Pancreas (tissue), 10 donors: ENCODE data around the gene LIMCH1. TPM values are rescaled to one million over a fixed set of nuclear protein-coding genes. Genes with fewer than 3 reads are reported as not detected.
"Not testable (repeated sequence)": the region's sequence is repeated elsewhere in the genome, so short reads cannot be mapped to it uniquely, and the experiment has no call there.

Experiments used
- ATAC-seq, 4 donors: fragments of 200-7000 bp; cut with Tn5 transposase; one replicate each; pipeline versions ENCODE4 v1.8.0 to v1.9.1; 2020; ENCODE audit warnings: mild to moderate bottlenecking in 4 of 4, moderate library complexity in 4 of 4
- DNase-seq, 6 donors: peaks; one replicate each; pipeline ENCODE4 v3.0.0-alpha.2; 2020
- FAIRE-seq: peaks from 2 replicates; lab custom pipeline; 2012; peaks lifted over from hg19 to GRCh38; lab: Jason Lieb, UNC
- H3K27ac ChIP-seq, 4 donors: fragments of 200-600 bp; sonication (generic); 1 replicate in 3 of 4; 2 replicates in 1 of 4; pipeline versions ENCODE4 v1.5.0 to v1.8.0; 2020
- H3K27me3 ChIP-seq, 4 donors: fragments of 200-600 bp; one replicate each; pipeline ENCODE4 v1.8.0; 2021
- H3K36me3 ChIP-seq, 3 donors: fragments of 200-600 bp; sonication (generic) in 1 of 3; one replicate each; pipeline versions ENCODE4 v1.5.0 to v1.8.0; 2020 to 2021
- H3K4me1 ChIP-seq, 3 donors: fragments of 200-600 bp; one replicate each; pipeline ENCODE4 v1.8.0; 2021
- H3K4me3 ChIP-seq, 4 donors: fragments of 200-600 bp; sonication (generic) in 2 of 4; one replicate each; pipeline versions ENCODE4 v1.5.0 to v1.8.0; 2020 to 2021
- H3K9me3 ChIP-seq, 4 donors: fragments of 200-600 bp; one replicate each; pipeline ENCODE4 v1.8.0; 2021
- CTCF ChIP-seq, 4 donors: fragments of 200-600 bp; sonication (generic) in 3 of 4; IDR thresholded peaks; one replicate each; pipeline versions ENCODE4 v1.5.0 to v1.8.0; 2021; ENCODE audit warnings: antibody characterized with exemption in 4 of 4
- WGBS, 2 donors: extraction: QIAGEN DNeasy Blood & Tissue Kit; methylation state at CpG; one replicate each; pipeline ENCODE4 v1.1.7; 2013; 5-methylcytosine and 5-hydroxymethylcytosine counted together
- intact Hi-C, 3 donors: fragments of 100-400 bp; cut with DNase I; formaldehyde crosslinking; loops; one replicate each; pipeline versions ENCODE4 v1.11.1 to v1.14.2; 2022
- polyA plus RNA-seq, 2 donors: library from polyadenylated mRNA; stranded (reverse); fragments of 200-250 nt; gene quantifications; one replicate each; pipeline ENCODE4 v1.2.3, GENCODE V29; 2013
- total RNA-seq, 6 donors: library from RNA; stranded (reverse); fragmentation: NEBNext Ultra II Directional in 4 of 6; extraction: Animal tissue kit (Norgen Biotek cat#: 25700) in 4 of 6; gene quantifications; one replicate each; pipeline versions ENCODE4 v1.2.1 to v1.2.4, GENCODE V29; 2021 to 2023
- donor health status: healthy with polysubstance abuse.
- donor health status: DM: no; HTN: no; CAD: no; lungs with moderate emphysema.
- donor health status: DM: no; HTN: no; CAD: no.
- donor health status: control.
- donor health status: control.
- donor health status: Bipolar disorder and iron deficiency.
- donor health status: DM: yes; HTN: yes; CAD: no.
- donor health status: DM: no; HTN: no; CAD: no.
- donor health status: DM: no; HTN: no; CAD: no.
- donor health status: DM: yes; HTN: yes; CAD: no.

The LIMCH1 gene
- total and polyA plus RNA-seq, 8 donors, result 5.5 to 20.7 (median 11.0) TPM

- intact Hi-C loops, result no loop called here
- H3K27ac ChIP-seq, result no peak overlapping the region
- DNase-seq (peak; percentile 36 to 93 (median 66)), FAIRE-seq (no peak), ATAC-seq (peak; percentile 89 to 98 (median 97))
- 10 to 12% methylated on average over 41 of the region's 41 CpGs for WGBS, 2 donors
- peak; percentile 76 to 88 (median 78) for TF ChIP-seq CTCF (IDR thresholded peaks at IDR 0.05)
- H3K4me1 ChIP-seq, result no peaks in the 10 kb centered on the region
- no peaks in the 10 kb centered on the region for H3K36me3 ChIP-seq
- H3K4me3 ChIP-seq, result peak overlapping the region in 1 of 4 donors; percentile 15
- no peaks in the 10 kb centered on the region for H3K27me3 ChIP-seq
- no peaks in the 10 kb centered on the region for H3K9me3 ChIP-seq
Measured at GRCh38 chr4:41644288-41644914, 106.4 kb downstream of the LIMCH1 start.

GRCh38 chr4:41644915-41645295 lies 106.9 kb downstream of the LIMCH1 start:
- intact Hi-C loops, result no loop called here
- H3K4me1 ChIP-seq, result no peaks in the 10 kb centered on the region
- no peaks in the 10 kb centered on the region for H3K9me3 ChIP-seq
- no peak for TF ChIP-seq CTCF (IDR thresholded peaks at IDR 0.05)
- no peaks in the 10 kb centered on the region for H3K27me3 ChIP-seq
- no peak for DNase-seq
- 72 to 78% methylated on average over 6 of the region's 6 CpGs for WGBS, 2 donors
- H3K27ac ChIP-seq, result no peak overlapping the region
- FAIRE-seq, result no peak
- H3K36me3 ChIP-seq, result no peaks in the 10 kb centered on the region
- no peak overlapping the region for H3K4me3 ChIP-seq
- no peak for ATAC-seq

- FAIRE-seq (no peak), DNase-seq (no peak), ATAC-seq (no peak)
- Histone ChIP-seq H3K4me3 (no peak overlapping the region), H3K27ac (no peak overlapping the region), H3K27me3 (no peaks in the 10 kb centered on the region), H3K9me3 (no peaks in the 10 kb centered on the region), H3K36me3 (no peaks in the 10 kb centered on the region), H3K4me1 (no peaks in the 10 kb centered on the region)
- intact Hi-C loops, result no loop called here
- WGBS, 2 donors, result 63 to 79% methylated on average over 5 of the region's 5 CpGs
- no peak for TF ChIP-seq CTCF (IDR thresholded peaks at IDR 0.05)
Measured at GRCh38 chr4:41645728-41646390, 107.9 kb downstream of the LIMCH1 start.

GRCh38 chr4:41646862-41647261 lies 108.9 kb downstream of the LIMCH1 start:
- 72 to 75% methylated on average over 1 of the region's 1 CpG for WGBS, 2 donors
- ATAC-seq (no peak), FAIRE-seq (no peak), DNase-seq (no peak)
- no peaks in the 10 kb centered on the region for H3K36me3 ChIP-seq
- no peak for TF ChIP-seq CTCF (IDR thresholded peaks at IDR 0.05)
- H3K4me1 ChIP-seq, result no peaks in the 10 kb centered on the region
- H3K9me3 ChIP-seq, result no peaks in the 10 kb centered on the region
- H3K27me3 ChIP-seq, result no peaks in the 10 kb centered on the region
- no peak overlapping the region for H3K4me3 ChIP-seq
- no peak overlapping the region for H3K27ac ChIP-seq
- intact Hi-C loops, result no loop called here

GRCh38 chr4:41647383-41647782 lies 109.4 kb downstream of the LIMCH1 start:
- Histone ChIP-seq H3K4me1 (no peaks in the 10 kb centered on the region), H3K27ac (no peak overlapping the region)
- intact Hi-C loops, result no loop called here

GRCh38 chr4:41651150-41651549 lies 113.2 kb downstream of the LIMCH1 start:
- H3K4me1 ChIP-seq, FAIRE-seq, H3K4me3 ChIP-seq, H3K27ac ChIP-seq, DNase-seq, H3K27me3 ChIP-seq, ATAC-seq, H3K36me3 ChIP-seq, intact Hi-C loops, H3K9me3 ChIP-seq: not testable (repeated sequence)

More at GRCh38 chr4:41647383-41647782, 109.4 kb downstream of the LIMCH1 start:
- Histone ChIP-seq H3K27me3 (no peaks in the 10 kb centered on the region), H3K36me3 (no peaks in the 10 kb centered on the region), H3K4me3 (no peak overlapping the region), H3K9me3 (no peaks in the 10 kb centered on the region)
- no peak for DNase-seq
- ATAC-seq, result no peak
- no peak for FAIRE-seq
- TF ChIP-seq CTCF (IDR thresholded peaks at IDR 0.05), result no peak
- WGBS, 2 donors, result 74 to 88% methylated on average over 3 of the region's 3 CpGs
